PC-3 (cell line): ENCODE results near the gene NECTIN4. TPM values are rescaled to one million over a fixed set of nuclear protein-coding genes. Genes with fewer than 3 reads are reported as not detected.
A peak's percentile ranks its signal among the peaks of the same experiment; 100 is the strongest.

Experiments
- ATAC-seq: fragments of 200-7000 bp; cut with Tn5 transposase; 2 replicates; pipeline ENCODE4 v1.9.1; 2020; ENCODE audit warnings: mild to moderate bottlenecking, moderate library complexity
- BruUV-seq: library from RNA; stranded (reverse); fragments of 400-500 nt; replicated peaks from 2 replicates; lab custom pipeline; 2021; lab: Mats Ljungman, UMichigan
- CTCF ChIA-PET: fragments of 300-600 bp; sonication (Branson Sonifier 250); formaldehyde crosslinking; loops from one replicate; lab custom pipeline; 2022; ENCODE audit warnings: antibody characterized with exemption; lab: Charles Lee
- POLR2A ChIA-PET: fragments of 300-600 bp; sonication (Branson Sonifier 250); formaldehyde crosslinking; loops from one replicate; lab custom pipeline; 2022; ENCODE audit warnings: antibody characterized with exemption; ENCODE audit not compliant: unreplicated experiment; lab: Charles Lee
- DNase-seq: peaks from one replicate; pipeline ENCODE4 v3.0.0-alpha.2; 2015
- H2AFZ ChIP-seq: fragments of 300-600 bp; sonication (generic); 2 replicates; pipeline ENCODE4 v1.6.0; 2016; ENCODE audit warnings: antibody characterized with exemption, low read length
- H3F3A ChIP-seq: fragments of 300-600 bp; sonication (generic); one replicate; pipeline ENCODE4 v1.6.0; 2017; ENCODE audit warnings: antibody characterized with exemption, low read length, control low read depth, mild to moderate bottlenecking; ENCODE audit not compliant: unreplicated experiment
- H3K27ac ChIP-seq: fragments of 300-600 bp; sonication (generic); 2 replicates; pipeline ENCODE4 v1.5.1; 2016; ENCODE audit warnings: mild to moderate bottlenecking, low read length
- H3K27me3 ChIP-seq: fragments of 300-600 bp; sonication (generic); 2 replicates; pipeline ENCODE4 v1.6.1; 2016; ENCODE audit warnings: low read length, mixed read lengths
- H3K36me3 ChIP-seq: fragments of 300-600 bp; sonication (generic); 2 replicates; pipeline ENCODE4 v1.6.1; 2016; ENCODE audit warnings: low read depth, mixed run types, low read length, mixed read lengths
- H3K4me1 ChIP-seq: fragments of 300-600 bp; sonication (generic); 2 replicates; pipeline ENCODE4 v1.5.1; 2016; ENCODE audit warnings: low read length; ENCODE audit not compliant: insufficient read depth
- H3K4me2 ChIP-seq: fragments of 300-600 bp; sonication (generic); 2 replicates; pipeline ENCODE4 v1.6.0; 2016; ENCODE audit warnings: low read length
- H3K4me3 ChIP-seq: fragments of 300-600 bp; sonication (generic); 2 replicates; pipeline ENCODE4 v1.5.1; 2016; ENCODE audit warnings: mild to moderate bottlenecking, low read length, mixed read lengths
- H3K79me2 ChIP-seq: fragments of 300-600 bp; sonication (generic); 2 replicates; pipeline ENCODE4 v1.6.1; 2017; ENCODE audit warnings: low read length, mixed read lengths
- H3K9ac ChIP-seq: fragments of 300-600 bp; sonication (generic); 2 replicates; pipeline ENCODE4 v1.6.0; 2016; ENCODE audit warnings: mild to moderate bottlenecking, low read length
- H3K9me2 ChIP-seq: fragments of 300-600 bp; sonication (generic); replicated peaks from 2 replicates; pipeline ENCODE4 v1.6.1; 2016; ENCODE audit warnings: mixed run types, low read length, mixed read lengths
- H3K9me3 ChIP-seq: fragments of 300-600 bp; sonication (generic); 2 replicates; pipeline ENCODE4 v1.6.1; 2016; ENCODE audit warnings: low read length, mixed read lengths
- H4K20me1 ChIP-seq: fragments of 300-600 bp; sonication (generic); 2 replicates; pipeline ENCODE4 v1.6.1; 2016; ENCODE audit warnings: low read length, mixed read lengths
- CTCF ChIP-seq: fragments of 300-600 bp; sonication (generic); conservative IDR thresholded peaks from 2 replicates; pipeline ENCODE4 v1.5.1; 2017; ENCODE audit warnings: antibody characterized with exemption, low read depth, mild to moderate bottlenecking, low read length
- EZH2 ChIP-seq: fragments of 300-600 bp; sonication (generic); IDR thresholded peaks from one replicate; pipeline ENCODE4 v1.6.1; 2017; ENCODE audit warnings: antibody characterized with exemption, mild to moderate bottlenecking, low read length; ENCODE audit not compliant: unreplicated experiment
- EZH2phosphoT487 ChIP-seq: fragments of 300-600 bp; sonication (generic); IDR thresholded peaks from 2 replicates; pipeline ENCODE4 v1.6.1; 2018; ENCODE audit warnings: mild to moderate bottlenecking, antibody characterized with exemption, low read length, borderline replicate concordance
- intact Hi-C: fragments of 100-400 bp; cut with micrococcal nuclease; formaldehyde crosslinking; loops from 2 replicates; pipeline ENCODE4 v1.9.0; 2023
- total RNA-seq: library from RNA; depleted of rRNA; stranded (reverse); fragments of >200 nt; gene quantifications from 2 replicates; pipeline ENCODE4 v1.2.3, GENCODE V29; 2014; rRNA removed

Gene NECTIN4
- total RNA-seq, 1 experiment from 2014 or later = 6.8 TPM

DNA sequence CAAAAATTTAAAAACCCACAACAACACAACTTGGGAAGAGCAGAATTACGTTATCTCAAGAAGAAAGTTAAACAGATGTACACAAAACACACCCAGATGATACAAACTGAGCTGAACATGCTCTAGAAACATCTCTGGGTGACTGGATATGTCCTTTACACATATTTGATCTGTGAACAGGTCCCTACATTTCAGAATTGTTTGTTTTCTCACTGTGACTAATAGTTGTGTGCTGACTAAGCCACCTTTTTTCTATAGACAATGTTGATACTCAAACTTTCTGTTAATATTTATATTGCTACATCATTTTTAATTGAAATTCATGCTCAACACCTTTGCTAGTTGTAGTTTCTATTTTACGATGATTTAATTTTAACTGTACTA lies 67.4 kb downstream of the NECTIN4 start:
- Histone ChIP-seq H3K4me3 (peak overlapping the region; percentile 88), H3K9me3 (no peaks in the 10 kb centered on the region), H3K27ac (peak overlapping the region; percentile 95), H4K20me1 (peaks cover 31% of the 10 kb centered on the region), H3K9ac (peak overlapping the region; percentile 81), H3K79me2 (peaks cover 39% of the 10 kb centered on the region), H3K9me2 (no peaks in the 10 kb centered on the region), H3F3A (peaks cover 4% of the 10 kb centered on the region), H3K27me3 (no peaks in the 10 kb centered on the region), H3K4me1 (peaks cover 50% of the 10 kb centered on the region), H2AFZ (no peak overlapping the region), H3K36me3 (no peaks in the 10 kb centered on the region), H3K4me2 (peak overlapping the region; percentile 95)
- ChIA-PET CTCF (interaction anchor here (1.1 to 2.8 kb wide), 3 partner anchors 24 to 76 kb away, joined by 6 to 54 read pairs (median 6); no protein-coding TSS in a partner anchor), POLR2A (interaction anchor here (0.5 to 1.7 kb wide), 4 partner anchors 24 to 738 kb away, joined by 3 to 18 read pairs (median 8); partner anchors contain the start of gene USF1)
- ATAC-seq (peak; percentile 58), DNase-seq (peak; percentile 94)
- intact Hi-C loops = loop anchor here (1.0 to 10.0 kb wide), 3 partner anchors 23 to 93 kb away; partner anchors contain the start of genes NIT1, PFDN2 and USF1
- BruUV-seq = no TSS peak
- TF ChIP-seq EZH2phosphoT487 = no peak
- no peak for TF ChIP-seq CTCF
- no peak for TF ChIP-seq EZH2

GRCh38 chr1:161021165-161021969 lies 68.0 kb downstream of the NECTIN4 start:
- Histone ChIP-seq H3K79me2 (peaks cover 42% of the 10 kb centered on the region), H3K4me1 (peaks cover 50% of the 10 kb centered on the region), H3K4me3 (peak overlapping the region; percentile 88), H3K9me2 (no peaks in the 10 kb centered on the region), H4K20me1 (peaks cover 31% of the 10 kb centered on the region), H3K9ac (peak overlapping the region; percentile 90), H3F3A (peaks cover 4% of the 10 kb centered on the region), H3K27me3 (no peaks in the 10 kb centered on the region), H3K4me2 (peak overlapping the region; percentile 95), H3K27ac (peak overlapping the region; percentile 95), H2AFZ (peak overlapping the region; percentile 14), H3K36me3 (no peaks in the 10 kb centered on the region), H3K9me3 (no peaks in the 10 kb centered on the region)
- ATAC-seq (peak; percentile 81), DNase-seq (peak; percentile 99)
- TSS peak; percentile 79 for BruUV-seq
- ChIA-PET POLR2A (interaction anchor here (0.5 to 1.7 kb wide), 15 partner anchors 24 to 737 kb away, joined by 3 to 18 read pairs (median 4); partner anchors contain the start of genes DEDD, NDUFS2 and USF1), CTCF (interaction anchor here (0.6 to 2.8 kb wide), 5 partner anchors 17 to 76 kb away, joined by 6 to 54 read pairs (median 8); no protein-coding TSS in a partner anchor)
- TF ChIP-seq EZH2 = no peak
- no peak for TF ChIP-seq CTCF
- TF ChIP-seq EZH2phosphoT487 = no peak
- intact Hi-C loops = loop anchor here (2.0 to 10.0 kb wide), 2 partner anchors 25 to 93 kb away; partner anchors contain the start of genes NIT1 and PFDN2

Other genes with a start within 250 kb of the NECTIN4 start
- not detected in 2 replicates for gene CD244, start 226.7 kb downstream of the NECTIN4 start, total RNA-seq
- gene ITLN1, start 204.4 kb downstream of the NECTIN4 start, total RNA-seq = not detected in 2 replicates
- not detected in 2 replicates for gene ITLN2, start 134.7 kb downstream of the NECTIN4 start, total RNA-seq
- 69.2 and 81.5 TPM in 2 replicates for gene F11R, start 68.4 kb downstream of the NECTIN4 start, total RNA-seq
- 10.2 and 16.5 TPM in 2 replicates for gene TSTD1, start 50.6 kb downstream of the NECTIN4 start, total RNA-seq
- gene USF1, start 43.6 kb downstream of the NECTIN4 start, total RNA-seq = 111 and 113 TPM in 2 replicates
- 0.12 and 0.55 TPM in 2 replicates for gene ARHGAP30, start 19.7 kb downstream of the NECTIN4 start, total RNA-seq
- 3.2 and 3.3 TPM in 2 replicates for gene KLHDC9, start 8.8 kb upstream of the NECTIN4 start, total RNA-seq
- gene PFDN2, start 28.5 kb upstream of the NECTIN4 start, total RNA-seq = 174 and 197 TPM in 2 replicates
- 18.1 and 27.0 TPM in 2 replicates for gene NIT1, start 28.5 kb upstream of the NECTIN4 start, total RNA-seq
- gene DEDD, start 43.1 kb upstream of the NECTIN4 start, total RNA-seq = 23.4 and 39.2 TPM in 2 replicates
- gene UFC1, start 64.4 kb upstream of the NECTIN4 start, total RNA-seq = 84.6 and 113 TPM in 2 replicates
- 20.6 and 24.4 TPM in 2 replicates for gene USP21, start 69.9 kb upstream of the NECTIN4 start, total RNA-seq
- gene PPOX, start 76.9 kb upstream of the NECTIN4 start, total RNA-seq = 21.8 and 22.9 TPM in 2 replicates
- gene B4GALT3, start 87.9 kb upstream of the NECTIN4 start, total RNA-seq = 76.9 and 85.4 TPM in 2 replicates
- 0.52 TPM in 1 of 2 replicates, not detected in the other for gene ADAMTS4, start 109.5 kb upstream of the NECTIN4 start, total RNA-seq
- 168 TPM in 2 replicates for gene NDUFS2, start 112.8 kb upstream of the NECTIN4 start, total RNA-seq
- gene FCER1G, start 125.7 kb upstream of the NECTIN4 start, total RNA-seq = not detected in 2 replicates
- gene APOA2, start 134.1 kb upstream of the NECTIN4 start, total RNA-seq = not detected in 2 replicates
- 23.2 and 26.1 TPM in 2 replicates for gene TOMM40L, start 136.5 kb upstream of the NECTIN4 start, total RNA-seq
- not detected in 2 replicates for gene NR1I3, start 148.6 kb upstream of the NECTIN4 start, total RNA-seq
- 0.07 TPM in 1 of 2 replicates, not detected in the other for gene PCP4L1, start 169.2 kb upstream of the NECTIN4 start, total RNA-seq
- gene MPZ, start 220.4 kb upstream of the NECTIN4 start, total RNA-seq = 0.18 TPM in 1 of 2 replicates, not detected in the other
- gene SDHC, start 224.8 kb upstream of the NECTIN4 start, total RNA-seq = 26.1 and 30.1 TPM in 2 replicates